SK-N-SH (cell line): ENCODE data around the gene HRH3.

ENCODE experiments used
- CTCF ChIP-seq: fragments of 200-600 bp; sonication (generic); IDR thresholded peaks from 2 replicates; pipeline ENCODE4 v1.6.1; 2017; ENCODE audit warnings: antibody characterized with exemption, mild to moderate bottlenecking, moderate library complexity
- GABPA ChIP-seq: IDR thresholded peaks from 2 replicates; pipeline ENCODE4 v1.4.0; 2012; ENCODE audit warnings: low read depth, mild to moderate bottlenecking
- POLR2AphosphoS5 ChIP-seq: IDR thresholded peaks from 2 replicates; pipeline ENCODE4 v1.6.1; 2012; ENCODE audit warnings: low read depth, low read length
- TCF12 ChIP-seq: IDR thresholded peaks from 2 replicates; pipeline ENCODE4 v1.4.0; 2012

- TF ChIP-seq GABPA (no peak), TCF12 (no peak), CTCF (no peak), POLR2AphosphoS5 (no peak)
These were observed 49.8 kb upstream of the HRH3 start for GRCh38 chr20:62269871-62270270.
